HG03159 (cell line): ENCODE data around the gene ECI2.

Experiments used
- ATAC-seq: cut with Tn5 transposase; IDR thresholded peaks from one replicate; pipeline ENCODE4 v1.9.1; 2021; ENCODE audit warnings: mild to moderate bottlenecking, moderate library complexity; ENCODE audit not compliant: unreplicated experiment

Gene ECI2, protein sequence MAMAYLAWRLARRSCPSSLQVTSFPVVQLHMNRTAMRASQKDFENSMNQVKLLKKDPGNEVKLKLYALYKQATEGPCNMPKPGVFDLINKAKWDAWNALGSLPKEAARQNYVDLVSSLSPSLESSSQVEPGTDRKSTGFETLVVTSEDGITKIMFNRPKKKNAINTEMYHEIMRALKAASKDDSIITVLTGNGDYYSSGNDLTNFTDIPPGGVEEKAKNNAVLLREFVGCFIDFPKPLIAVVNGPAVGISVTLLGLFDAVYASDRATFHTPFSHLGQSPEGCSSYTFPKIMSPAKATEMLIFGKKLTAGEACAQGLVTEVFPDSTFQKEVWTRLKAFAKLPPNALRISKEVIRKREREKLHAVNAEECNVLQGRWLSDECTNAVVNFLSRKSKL

DNA sequence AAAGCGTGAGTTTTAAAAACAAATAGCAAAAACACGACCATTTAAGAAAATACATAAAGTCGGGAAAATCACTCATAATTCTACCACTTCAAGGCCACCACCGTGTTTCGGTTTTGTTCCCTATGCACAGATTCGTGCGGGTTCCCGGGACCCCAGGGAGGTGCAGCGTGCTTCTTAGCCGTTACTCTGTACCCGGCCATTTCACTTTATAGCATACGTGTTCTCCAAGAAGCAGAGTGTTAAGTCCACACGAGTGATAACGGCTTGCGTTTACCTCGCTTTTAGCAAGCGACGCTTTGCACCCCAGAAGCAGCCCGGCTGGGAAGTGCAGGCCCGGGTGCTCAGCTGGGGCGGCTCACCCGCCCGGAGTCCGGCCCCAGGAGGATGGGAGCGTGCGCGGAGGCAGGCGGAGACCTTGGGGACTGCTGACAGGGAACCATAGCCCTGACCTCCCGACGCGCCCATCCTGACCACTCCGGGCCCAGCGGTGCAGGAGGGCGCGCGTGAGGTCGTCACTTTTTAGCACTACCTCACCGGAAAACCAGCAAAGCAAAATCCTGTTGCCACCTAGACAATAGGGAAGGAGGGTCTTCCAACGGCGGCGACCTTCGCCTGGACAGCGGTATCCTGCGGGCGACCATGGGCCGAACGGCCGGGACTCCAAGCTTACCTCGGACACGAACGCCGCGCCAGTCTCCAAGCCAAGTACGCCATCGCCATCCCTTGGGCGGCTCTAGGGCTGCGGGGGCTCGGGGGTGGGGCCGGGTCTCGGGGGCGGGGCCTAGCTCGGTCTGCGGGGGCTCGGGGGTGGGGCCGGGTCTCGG is at the start of gene ECI2:
TSS of gene ECI2 (minus strand) at position 735 of the 824 bp plus-strand sequence. CDS start at position 720, 15 bp downstream.
- peak; percentile 43 for ATAC-seq

- no peak for ATAC-seq
Observed at GRCh38 chr6:4180652-4181255, 45.4 kb upstream of the ECI2 start.

- ATAC-seq: no peak
Observed at GRCh38 chr6:4179960-4180651, 44.7 kb upstream of the ECI2 start.

DNA sequence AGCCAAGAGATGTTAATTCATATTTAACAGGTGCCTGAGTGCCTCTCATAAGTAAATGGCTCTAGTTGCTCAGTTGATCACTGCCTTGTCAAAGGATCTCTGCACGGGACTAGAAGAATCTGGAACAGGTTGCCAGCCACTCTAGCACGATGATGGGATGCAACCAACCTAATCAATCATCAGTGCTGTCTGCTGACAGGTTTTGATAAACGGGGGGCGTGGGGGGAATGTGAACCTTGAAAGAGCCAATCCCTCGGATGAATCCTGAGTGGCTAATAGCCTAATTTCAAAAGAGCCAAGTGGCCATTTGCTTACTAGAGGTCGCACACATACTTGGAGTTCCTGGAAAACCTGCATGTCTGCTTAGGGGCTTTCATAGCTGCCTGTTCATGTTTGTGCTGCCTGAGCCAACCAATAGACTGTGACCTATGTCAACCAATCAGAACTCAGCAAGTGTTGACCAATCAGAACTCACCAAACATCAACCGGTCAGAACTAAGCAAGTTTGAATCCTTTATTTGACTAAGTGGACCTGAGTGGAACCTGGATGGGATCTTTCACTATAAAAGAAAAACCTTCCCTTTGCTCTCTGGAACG is 43.5 kb upstream of the ECI2 start:
- no peak for ATAC-seq

- ATAC-seq: no peak
Observed at GRCh38 chr6:4176907-4177306, 41.5 kb upstream of the ECI2 start.

DNA sequence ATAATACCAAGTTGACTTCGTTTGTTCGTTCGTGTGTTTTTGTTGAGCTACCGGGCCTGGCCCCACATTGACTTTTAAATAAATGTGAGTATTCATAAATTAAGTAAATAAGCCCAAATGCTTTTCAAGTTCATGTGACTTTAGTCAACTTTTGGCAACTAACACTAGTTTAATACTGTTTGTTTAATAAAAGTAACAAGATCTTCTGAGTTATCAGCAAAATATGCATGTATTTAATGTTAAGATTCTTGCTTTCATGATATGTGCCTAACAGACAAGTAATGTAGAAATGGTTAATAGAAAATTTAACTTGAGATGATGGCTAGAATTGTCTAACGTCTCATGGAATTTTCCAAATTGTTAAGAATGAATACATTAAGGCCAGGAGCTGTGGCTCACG is 38.7 kb upstream of the ECI2 start:
- no peak for ATAC-seq

DNA sequence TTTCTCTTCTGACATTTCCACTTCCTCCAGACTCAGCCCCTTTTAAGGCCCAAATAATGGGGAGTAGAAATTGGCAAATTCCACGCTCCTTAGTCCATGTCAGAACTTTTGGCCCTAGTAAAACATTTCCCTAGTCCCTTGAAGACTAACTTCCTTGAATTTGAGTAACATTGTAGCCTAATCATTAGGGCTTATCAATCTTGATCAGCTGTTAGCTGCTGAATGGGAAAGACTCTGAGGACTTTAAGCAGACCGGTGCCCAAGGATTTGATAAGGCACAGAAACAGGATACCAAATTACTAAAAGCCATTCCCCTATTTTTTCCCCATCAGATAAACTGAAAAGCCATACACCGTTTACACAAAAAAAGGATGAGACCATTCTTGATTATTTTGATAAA is 37.0 kb upstream of the ECI2 start:
- ATAC-seq: no peak

- no peak for ATAC-seq
Observed at GRCh38 chr6:4170297-4170696, 34.9 kb upstream of the ECI2 start.

DNA sequence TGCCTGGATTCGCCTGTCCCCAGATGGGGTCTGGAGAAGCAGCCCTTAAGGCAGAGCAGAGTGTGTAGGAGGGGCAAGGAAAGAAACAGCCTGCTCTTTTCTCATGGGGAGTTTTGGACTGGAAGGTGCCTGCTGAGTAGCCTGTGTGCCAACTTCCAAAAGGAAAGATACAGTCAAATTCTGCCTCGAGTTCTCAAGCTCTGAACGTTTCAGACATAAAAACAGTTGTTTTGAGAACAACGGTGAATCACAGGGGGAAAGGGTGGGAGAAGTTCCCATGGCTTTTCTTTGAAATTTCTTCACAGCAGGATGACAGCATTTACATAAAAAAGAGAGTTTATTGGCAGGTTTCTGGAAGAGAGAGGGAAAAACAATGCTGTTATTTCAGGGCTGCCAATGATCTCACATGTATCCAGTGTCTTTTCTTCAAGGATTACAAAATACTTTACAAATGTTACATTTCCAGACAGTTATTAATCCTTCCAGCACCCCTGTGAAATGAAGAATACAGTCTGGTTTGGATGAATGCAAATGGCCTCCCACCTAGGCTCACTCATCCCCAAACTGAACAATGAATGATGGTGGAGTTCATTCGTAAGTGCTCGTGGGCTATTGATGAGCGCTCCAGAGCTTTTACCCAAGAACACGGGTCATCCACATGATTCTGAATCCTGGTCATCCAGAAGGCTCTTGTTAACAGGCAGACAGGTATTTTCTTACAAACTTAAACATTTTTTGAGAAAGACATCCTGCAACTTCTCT is 33.8 kb upstream of the ECI2 start:
- ATAC-seq: no peak

DNA sequence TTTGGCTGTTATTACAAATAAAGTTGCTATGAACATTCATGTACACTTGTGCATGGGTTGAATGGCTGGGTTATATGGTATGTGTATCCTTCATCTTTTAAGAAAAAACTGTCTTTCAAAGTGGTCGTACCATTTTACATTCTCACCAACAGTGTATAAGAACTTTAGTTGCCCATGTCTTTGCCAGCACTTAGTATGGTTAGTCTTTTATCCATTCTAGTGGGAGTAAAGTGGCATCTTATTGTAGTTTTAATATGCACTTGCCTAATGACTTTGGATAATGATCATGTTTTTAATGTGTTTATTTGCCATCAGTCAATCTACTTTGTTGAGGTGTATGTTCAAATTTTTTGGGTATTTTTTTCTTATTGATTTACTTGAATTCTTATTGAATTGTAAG is 32.5 kb upstream of the ECI2 start:
- no peak for ATAC-seq

DNA sequence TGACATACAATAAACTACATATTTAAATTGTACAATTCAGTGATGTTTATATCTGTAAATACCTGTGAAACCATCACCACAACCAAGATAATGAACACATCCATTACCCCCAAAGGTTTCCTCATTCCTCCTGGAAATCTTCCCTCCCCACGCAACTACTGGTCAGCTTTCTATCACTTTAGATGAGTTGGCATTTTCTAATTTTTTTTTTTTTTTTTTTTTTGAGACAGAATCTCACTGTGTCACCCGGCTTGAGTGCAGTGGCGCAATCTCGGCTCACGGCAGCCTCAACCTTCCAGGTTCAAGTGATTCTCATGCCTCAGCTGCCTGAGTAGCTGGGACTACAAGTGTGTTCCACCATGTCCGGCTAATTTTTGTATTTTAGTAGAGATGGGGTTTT is 31.7 kb upstream of the ECI2 start:
- ATAC-seq: no peak

DNA sequence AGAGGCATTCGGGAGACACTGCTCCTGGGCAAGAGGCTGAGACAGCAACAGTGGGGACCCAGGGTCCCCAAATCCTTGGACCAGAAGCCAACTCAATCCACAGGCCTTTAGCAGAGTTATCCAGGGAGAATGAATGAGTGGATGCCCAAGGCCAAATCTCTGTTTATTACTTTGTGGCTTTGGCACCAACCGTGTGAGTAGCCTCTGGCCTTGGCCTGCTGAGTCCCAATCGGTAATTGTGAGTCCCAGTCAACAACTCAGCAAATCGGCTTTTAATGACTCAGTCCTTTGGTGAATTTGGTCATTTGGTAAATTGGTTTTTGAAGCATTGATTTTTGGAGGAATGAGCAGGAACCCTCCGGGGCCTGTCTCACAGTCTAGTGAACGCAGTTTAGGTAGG is 29.1 kb upstream of the ECI2 start:
- no peak for ATAC-seq

DNA sequence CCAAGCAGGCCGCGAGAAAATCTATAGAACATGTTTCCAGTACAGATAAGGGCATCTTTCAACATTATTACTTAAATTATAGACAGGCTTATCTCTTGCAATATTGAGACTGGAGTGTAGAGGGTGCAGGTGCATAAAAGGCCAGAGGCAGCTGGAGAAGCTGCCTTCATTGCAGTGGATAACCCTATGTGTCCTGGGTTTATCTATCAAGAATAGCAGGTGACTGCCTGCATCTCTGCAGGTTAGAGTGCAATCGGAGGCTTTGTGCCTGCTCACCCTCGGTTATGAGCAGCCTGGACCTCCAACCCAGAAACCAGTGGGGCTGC is 28.7 kb upstream of the ECI2 start:
- ATAC-seq: no peak

- ATAC-seq: no peak
Observed at GRCh38 chr6:4163408-4164116, 28.2 kb upstream of the ECI2 start.

GRCh38 chr6:4162370-4162769 is 27.0 kb upstream of the ECI2 start:
- ATAC-seq: no peak

GRCh38 chr6:4159491-4159890 is 24.1 kb upstream of the ECI2 start:
- ATAC-seq: no peak

GRCh38 chr6:4157506-4157905 is 22.1 kb upstream of the ECI2 start:
- ATAC-seq: no peak

- ATAC-seq: peak; percentile 81
Observed at GRCh38 chr6:4155848-4156466, 20.6 kb upstream of the ECI2 start.

GRCh38 chr6:4153514-4153985 is 18.2 kb upstream of the ECI2 start:
- peak; percentile 84 for ATAC-seq
